ENCODE results near the gene ZNF207. TPM values are rescaled to one million over a fixed set of nuclear protein-coding genes. Genes with fewer than 3 reads are reported as not detected.
"Not testable (repeated sequence)": the region's sequence is repeated elsewhere in the genome, so short reads cannot be mapped to it uniquely, and the experiment has no call there.

ZNF207 gene
- total and polyA plus RNA-seq, 4 donors: 38.3 to 142 (median 56.8) TPM

DNA sequence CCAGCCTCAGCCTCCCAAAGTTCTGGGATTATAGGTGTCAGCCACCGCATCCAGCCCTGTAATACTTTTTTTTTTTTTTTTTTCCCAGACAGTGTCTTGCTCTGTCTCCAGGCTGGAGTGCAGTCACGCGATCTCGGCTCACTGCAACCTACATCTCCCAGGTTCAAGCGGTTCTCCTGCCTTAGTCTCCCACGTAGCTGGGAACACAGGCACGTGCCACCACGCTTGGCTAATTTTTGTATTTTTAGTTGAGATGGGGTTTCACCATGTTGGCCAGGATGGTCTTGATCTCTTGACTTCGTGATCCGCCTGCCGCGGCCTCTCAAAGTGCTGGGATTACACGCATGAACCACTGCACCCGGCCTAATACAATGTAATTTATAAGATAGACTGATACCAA lies 38.2 kb downstream of the ZNF207 start:
- not testable (repeated sequence) for H3K36me3 ChIP-seq (ENCODE audit: control insufficient read depth in 4 of 4, insufficient read depth in 3 of 4, low read depth in 1 of 4, low read length in 3 of 4)

DNA sequence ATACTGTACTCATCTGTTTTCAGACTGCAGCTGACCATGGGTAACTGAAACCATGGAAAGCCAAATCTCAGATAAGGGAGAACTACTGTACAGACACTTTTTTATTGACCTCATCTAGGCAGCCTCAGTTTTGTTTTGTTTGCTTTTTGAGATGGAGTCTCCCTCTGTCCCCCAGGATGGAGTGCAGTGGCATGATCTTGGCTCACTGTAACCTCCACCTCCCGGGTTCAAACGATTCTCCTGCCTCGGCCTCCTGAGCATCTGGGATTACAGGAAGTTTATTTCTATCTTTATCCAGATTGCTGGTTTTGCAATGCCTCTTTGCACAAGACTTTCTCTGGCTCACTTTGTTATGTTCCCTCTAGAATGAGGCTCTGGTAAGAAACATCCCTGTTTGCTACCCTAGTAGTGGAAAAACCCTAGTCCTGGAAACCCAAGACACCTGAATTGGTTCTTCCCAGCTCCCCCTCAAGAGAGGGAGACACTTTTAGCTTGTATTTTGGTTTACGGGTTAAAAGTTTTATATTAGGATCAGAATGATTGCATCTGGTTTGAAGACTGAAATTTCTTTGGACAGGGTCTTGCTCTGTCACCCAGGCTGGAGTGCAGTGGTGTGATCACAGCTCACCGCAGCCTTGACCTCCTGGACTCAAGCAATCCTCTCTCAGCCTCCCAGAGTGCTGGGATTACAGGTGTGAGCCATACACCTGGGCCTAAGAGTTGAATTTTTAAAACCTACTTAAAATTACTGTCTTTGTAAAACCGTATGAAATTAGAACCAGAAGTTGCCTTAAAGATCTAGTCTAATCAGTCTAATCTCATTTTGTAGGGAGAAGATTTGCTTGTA lies 38.9 kb downstream of the ZNF207 start:
- H3K36me3 ChIP-seq (ENCODE audit: control insufficient read depth in 4 of 4, insufficient read depth in 3 of 4, low read depth in 1 of 4, low read length in 3 of 4): no peaks in the 10 kb centered on the region
- TF ChIP-seq YY1 (IDR thresholded peaks at IDR 0.05) (no peak), TAF1 (conservative IDR thresholded peaks at IDR 0.05) (no peak), FOXA2 (IDR thresholded peaks at IDR 0.05) (no peak), HNF4G (IDR thresholded peaks at IDR 0.05) (no peak), HNF4A (conservative IDR thresholded peaks at IDR 0.05) (no peak)
- TF ChIP-seq, protein P1, sequence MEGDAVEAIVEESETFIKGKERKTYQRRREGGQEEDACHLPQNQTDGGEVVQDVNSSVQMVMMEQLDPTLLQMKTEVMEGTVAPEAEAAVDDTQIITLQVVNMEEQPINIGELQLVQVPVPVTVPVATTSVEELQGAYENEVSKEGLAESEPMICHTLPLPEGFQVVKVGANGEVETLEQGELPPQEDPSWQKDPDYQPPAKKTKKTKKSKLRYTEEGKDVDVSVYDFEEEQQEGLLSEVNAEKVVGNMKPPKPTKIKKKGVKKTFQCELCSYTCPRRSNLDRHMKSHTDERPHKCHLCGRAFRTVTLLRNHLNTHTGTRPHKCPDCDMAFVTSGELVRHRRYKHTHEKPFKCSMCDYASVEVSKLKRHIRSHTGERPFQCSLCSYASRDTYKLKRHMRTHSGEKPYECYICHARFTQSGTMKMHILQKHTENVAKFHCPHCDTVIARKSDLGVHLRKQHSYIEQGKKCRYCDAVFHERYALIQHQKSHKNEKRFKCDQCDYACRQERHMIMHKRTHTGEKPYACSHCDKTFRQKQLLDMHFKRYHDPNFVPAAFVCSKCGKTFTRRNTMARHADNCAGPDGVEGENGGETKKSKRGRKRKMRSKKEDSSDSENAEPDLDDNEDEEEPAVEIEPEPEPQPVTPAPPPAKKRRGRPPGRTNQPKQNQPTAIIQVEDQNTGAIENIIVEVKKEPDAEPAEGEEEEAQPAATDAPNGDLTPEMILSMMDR (IDR thresholded peaks at IDR 0.05; ENCODE audit: low read depth, low read length, missing input control): no peak
- no peaks in the 10 kb centered on the region for H3K9me3 ChIP-seq (ENCODE audit: control insufficient read depth in 4 of 4, low read length in 3 of 4)
- H3K4me3 ChIP-seq (ENCODE audit: low read depth in 1 of 3, low read length in 3 of 3): no peak overlapping the region
- H3K4me1 ChIP-seq (ENCODE audit: control insufficient read depth in 4 of 4, insufficient read depth in 4 of 4, low read length in 3 of 4): peaks cover 3 to 8% (median 5%) of the 10 kb centered on the region in 4 donors
- H3K27me3 ChIP-seq (ENCODE audit: control insufficient read depth in 4 of 4, insufficient read depth in 4 of 4, low read length in 3 of 4): no peaks in the 10 kb centered on the region
- H3K27ac ChIP-seq (ENCODE audit: low read depth in 1 of 2, low read length in 2 of 2): no peak overlapping the region
- 88% methylated on average over 6 of the region's 6 CpGs for whole genome bisulfite sequencing
- DNase-seq (ENCODE audit: low spot score): no peak
- no peak overlapping the region for H3K9ac ChIP-seq (ENCODE audit: low read depth in 1 of 2, low read length in 2 of 2)

More for the DNA sequence above, 38.2 kb downstream of the ZNF207 start:
- H3K4me1 ChIP-seq (ENCODE audit: control insufficient read depth in 4 of 4, insufficient read depth in 4 of 4, low read length in 3 of 4); H3K27me3 ChIP-seq (ENCODE audit: control insufficient read depth in 4 of 4, insufficient read depth in 4 of 4, low read length in 3 of 4); DNase-seq (ENCODE audit: low spot score); H3K27ac ChIP-seq (ENCODE audit: low read depth in 1 of 2, low read length in 2 of 2); H3K4me3 ChIP-seq (ENCODE audit: low read depth in 1 of 3, low read length in 3 of 3); H3K9ac ChIP-seq (ENCODE audit: low read depth in 1 of 2, low read length in 2 of 2); H3K9me3 ChIP-seq (ENCODE audit: control insufficient read depth in 4 of 4, low read length in 3 of 4): not testable (repeated sequence)
- WGBS: 98% methylated on average over 14 of the region's 14 CpGs

DNA sequence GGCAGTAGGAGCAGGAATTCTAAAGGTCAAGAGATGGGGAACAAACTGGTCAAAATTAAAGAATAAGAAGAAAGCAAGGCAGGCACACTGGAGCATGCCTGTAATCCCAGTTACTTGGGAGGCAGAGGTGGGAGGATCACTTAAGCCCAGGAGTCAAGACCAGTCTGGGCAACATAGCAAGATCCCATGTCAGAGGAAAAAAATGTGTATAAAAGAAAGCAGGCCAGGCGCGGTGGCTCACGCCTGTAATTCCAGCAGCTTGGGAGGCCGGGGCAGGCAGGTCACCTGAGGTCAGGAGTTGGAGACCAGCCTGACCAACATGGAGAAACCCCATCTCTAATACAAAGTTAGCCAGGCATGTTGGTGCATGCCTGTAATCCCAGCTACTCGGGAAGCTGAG lies 43.9 kb downstream of the ZNF207 start:
- TF ChIP-seq FOXA2 (IDR thresholded peaks at IDR 0.05) (no peak), NR2F2 (IDR thresholded peaks at IDR 0.05) (no peak), TAF1 (conservative IDR thresholded peaks at IDR 0.05) (no peak), HNF4A (conservative IDR thresholded peaks at IDR 0.05) (no peak), HNF4G (IDR thresholded peaks at IDR 0.05) (no peak), JUND (IDR thresholded peaks at IDR 0.05) (no peak), SP1 (IDR thresholded peaks at IDR 0.05) (no peak)
- WGBS: 93% methylated on average over 5 of the region's 5 CpGs
- Histone ChIP-seq H3K9me3 (ENCODE audit: control insufficient read depth in 4 of 4, low read length in 3 of 4) (no peaks in the 10 kb centered on the region), H3K27ac (ENCODE audit: low read depth in 1 of 2, low read length in 2 of 2) (no peak overlapping the region), H3K4me3 (ENCODE audit: low read depth in 1 of 3, low read length in 3 of 3) (no peak overlapping the region), H3K36me3 (ENCODE audit: control insufficient read depth in 4 of 4, insufficient read depth in 3 of 4, low read depth in 1 of 4, low read length in 3 of 4) (no peaks in the 10 kb centered on the region), H3K9ac (ENCODE audit: low read depth in 1 of 2, low read length in 2 of 2) (no peak overlapping the region), H3K4me1 (ENCODE audit: control insufficient read depth in 4 of 4, insufficient read depth in 4 of 4, low read length in 3 of 4) (no peaks in the 10 kb centered on the region), H3K27me3 (ENCODE audit: control insufficient read depth in 4 of 4, insufficient read depth in 4 of 4, low read length in 3 of 4) (no peaks in the 10 kb centered on the region)
- DNase-seq (ENCODE audit: low spot score): no peak

DNA sequence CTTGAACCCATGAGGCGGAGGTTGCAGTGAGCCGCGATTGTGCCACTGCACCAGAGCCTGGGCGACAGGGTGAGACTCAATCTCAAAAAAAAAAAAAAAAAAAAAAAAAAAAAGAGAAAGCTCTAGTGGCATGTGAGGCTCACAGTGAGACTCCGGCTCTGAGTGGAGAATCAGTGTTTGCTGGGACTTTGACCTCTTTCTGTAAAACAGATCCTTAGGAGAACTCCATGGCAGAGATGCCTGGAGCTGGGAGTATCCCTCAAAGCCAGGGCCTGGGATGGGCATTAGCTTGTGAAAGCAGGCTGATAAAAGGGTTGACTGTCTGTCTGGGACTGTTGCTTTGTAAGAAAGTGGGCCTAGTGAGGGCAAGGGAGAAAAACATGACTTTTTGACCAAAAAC lies 46.4 kb downstream of the ZNF207 start:
- WGBS: 81% methylated on average over 5 of the region's 5 CpGs
- H3K27ac ChIP-seq (ENCODE audit: low read depth in 1 of 2, low read length in 2 of 2): no peak overlapping the region
- H3K36me3 ChIP-seq (ENCODE audit: control insufficient read depth in 4 of 4, insufficient read depth in 3 of 4, low read depth in 1 of 4, low read length in 3 of 4): no peaks in the 10 kb centered on the region
- no peak overlapping the region for H3K4me3 ChIP-seq (ENCODE audit: low read depth in 1 of 3, low read length in 3 of 3)
- H3K9me3 ChIP-seq (ENCODE audit: control insufficient read depth in 4 of 4, low read length in 3 of 4): no peaks in the 10 kb centered on the region
- DNase-seq (ENCODE audit: low spot score): no peak
- TF ChIP-seq YY1 (IDR thresholded peaks at IDR 0.05): no peak
- TF ChIP-seq FOXA2 (IDR thresholded peaks at IDR 0.05): no peak
- TF ChIP-seq, protein P2, sequence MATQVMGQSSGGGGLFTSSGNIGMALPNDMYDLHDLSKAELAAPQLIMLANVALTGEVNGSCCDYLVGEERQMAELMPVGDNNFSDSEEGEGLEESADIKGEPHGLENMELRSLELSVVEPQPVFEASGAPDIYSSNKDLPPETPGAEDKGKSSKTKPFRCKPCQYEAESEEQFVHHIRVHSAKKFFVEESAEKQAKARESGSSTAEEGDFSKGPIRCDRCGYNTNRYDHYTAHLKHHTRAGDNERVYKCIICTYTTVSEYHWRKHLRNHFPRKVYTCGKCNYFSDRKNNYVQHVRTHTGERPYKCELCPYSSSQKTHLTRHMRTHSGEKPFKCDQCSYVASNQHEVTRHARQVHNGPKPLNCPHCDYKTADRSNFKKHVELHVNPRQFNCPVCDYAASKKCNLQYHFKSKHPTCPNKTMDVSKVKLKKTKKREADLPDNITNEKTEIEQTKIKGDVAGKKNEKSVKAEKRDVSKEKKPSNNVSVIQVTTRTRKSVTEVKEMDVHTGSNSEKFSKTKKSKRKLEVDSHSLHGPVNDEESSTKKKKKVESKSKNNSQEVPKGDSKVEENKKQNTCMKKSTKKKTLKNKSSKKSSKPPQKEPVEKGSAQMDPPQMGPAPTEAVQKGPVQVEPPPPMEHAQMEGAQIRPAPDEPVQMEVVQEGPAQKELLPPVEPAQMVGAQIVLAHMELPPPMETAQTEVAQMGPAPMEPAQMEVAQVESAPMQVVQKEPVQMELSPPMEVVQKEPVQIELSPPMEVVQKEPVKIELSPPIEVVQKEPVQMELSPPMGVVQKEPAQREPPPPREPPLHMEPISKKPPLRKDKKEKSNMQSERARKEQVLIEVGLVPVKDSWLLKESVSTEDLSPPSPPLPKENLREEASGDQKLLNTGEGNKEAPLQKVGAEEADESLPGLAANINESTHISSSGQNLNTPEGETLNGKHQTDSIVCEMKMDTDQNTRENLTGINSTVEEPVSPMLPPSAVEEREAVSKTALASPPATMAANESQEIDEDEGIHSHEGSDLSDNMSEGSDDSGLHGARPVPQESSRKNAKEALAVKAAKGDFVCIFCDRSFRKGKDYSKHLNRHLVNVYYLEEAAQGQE (IDR thresholded peaks at IDR 0.05): no peak
- TF ChIP-seq, protein P3, sequence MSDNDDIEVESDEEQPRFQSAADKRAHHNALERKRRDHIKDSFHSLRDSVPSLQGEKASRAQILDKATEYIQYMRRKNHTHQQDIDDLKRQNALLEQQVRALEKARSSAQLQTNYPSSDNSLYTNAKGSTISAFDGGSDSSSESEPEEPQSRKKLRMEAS (IDR thresholded peaks at IDR 0.05): no peak
- no peak for TF ChIP-seq GABPA (IDR thresholded peaks at IDR 0.05 in 1 of 2, conservative IDR thresholded peaks at IDR 0.05 in 1 of 2)
- TF ChIP-seq NR2F2 (IDR thresholded peaks at IDR 0.05): no peak
- TF ChIP-seq, protein P4, sequence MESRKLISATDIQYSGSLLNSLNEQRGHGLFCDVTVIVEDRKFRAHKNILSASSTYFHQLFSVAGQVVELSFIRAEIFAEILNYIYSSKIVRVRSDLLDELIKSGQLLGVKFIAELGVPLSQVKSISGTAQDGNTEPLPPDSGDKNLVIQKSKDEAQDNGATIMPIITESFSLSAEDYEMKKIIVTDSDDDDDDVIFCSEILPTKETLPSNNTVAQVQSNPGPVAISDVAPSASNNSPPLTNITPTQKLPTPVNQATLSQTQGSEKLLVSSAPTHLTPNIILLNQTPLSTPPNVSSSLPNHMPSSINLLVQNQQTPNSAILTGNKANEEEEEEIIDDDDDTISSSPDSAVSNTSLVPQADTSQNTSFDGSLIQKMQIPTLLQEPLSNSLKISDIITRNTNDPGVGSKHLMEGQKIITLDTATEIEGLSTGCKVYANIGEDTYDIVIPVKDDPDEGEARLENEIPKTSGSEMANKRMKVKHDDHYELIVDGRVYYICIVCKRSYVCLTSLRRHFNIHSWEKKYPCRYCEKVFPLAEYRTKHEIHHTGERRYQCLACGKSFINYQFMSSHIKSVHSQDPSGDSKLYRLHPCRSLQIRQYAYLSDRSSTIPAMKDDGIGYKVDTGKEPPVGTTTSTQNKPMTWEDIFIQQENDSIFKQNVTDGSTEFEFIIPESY (IDR thresholded peaks at IDR 0.05): no peak
- no peak for TF ChIP-seq RAD21 (IDR thresholded peaks at IDR 0.05)
- TF ChIP-seq, protein P5, sequence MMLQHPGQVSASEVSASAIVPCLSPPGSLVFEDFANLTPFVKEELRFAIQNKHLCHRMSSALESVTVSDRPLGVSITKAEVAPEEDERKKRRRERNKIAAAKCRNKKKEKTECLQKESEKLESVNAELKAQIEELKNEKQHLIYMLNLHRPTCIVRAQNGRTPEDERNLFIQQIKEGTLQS (IDR thresholded peaks at IDR 0.05): no peak
- H3K9ac ChIP-seq (ENCODE audit: low read depth in 1 of 2, low read length in 2 of 2): no peak overlapping the region
- H3K4me1 ChIP-seq (ENCODE audit: control insufficient read depth in 4 of 4, insufficient read depth in 4 of 4, low read length in 3 of 4): no peaks in the 10 kb centered on the region
- H3K27me3 ChIP-seq (ENCODE audit: control insufficient read depth in 4 of 4, insufficient read depth in 4 of 4, low read length in 3 of 4): no peaks in the 10 kb centered on the region
